Trophoblast cell (in vitro differentiated cells and primary cell): ENCODE results near the gene TRIM65.
A peak's percentile ranks its signal among the peaks of the same experiment; 100 is the strongest.

Source experiments
- DNase-seq, 2 donors: peaks; one replicate each; pipeline ENCODE4 v3.0.0-alpha.2; 2016
- H2AFZ ChIP-seq: 2 replicates; pipeline ENCODE4 v1.6.1; 2013; ENCODE audit warnings: low read length, moderate library complexity, mild to moderate bottlenecking; ENCODE audit not compliant: insufficient read depth, poor library complexity
- H2AK5ac ChIP-seq: 2 replicates; pipeline ENCODE4 v1.6.1; 2013; ENCODE audit warnings: mild to moderate bottlenecking, low read length
- H2BK120ac ChIP-seq: 2 replicates; pipeline ENCODE4 v1.6.1; 2013; ENCODE audit warnings: low read length, mild to moderate bottlenecking, moderate library complexity; ENCODE audit not compliant: insufficient read depth, poor library complexity
- H2BK12ac ChIP-seq: 2 replicates; pipeline ENCODE4 v1.6.1; 2013; ENCODE audit warnings: mild to moderate bottlenecking, low read length, moderate library complexity
- H2BK5ac ChIP-seq: 2 replicates; pipeline ENCODE4 v1.6.1; 2013; ENCODE audit warnings: low read length, low read depth, moderate library complexity, mild to moderate bottlenecking; ENCODE audit not compliant: poor library complexity
- H3K14ac ChIP-seq: 2 replicates; pipeline ENCODE4 v1.6.1; 2013; ENCODE audit warnings: mild to moderate bottlenecking, low read length
- H3K18ac ChIP-seq: 2 replicates; pipeline ENCODE4 v1.6.1; 2013; ENCODE audit warnings: mild to moderate bottlenecking, low read length
- H3K23ac ChIP-seq: 2 replicates; pipeline ENCODE4 v1.6.1; 2013; ENCODE audit warnings: low read length
- H3K27ac ChIP-seq: 2 replicates; pipeline ENCODE4 v1.5.1; 2013; ENCODE audit warnings: low read depth, mild to moderate bottlenecking, inconsistent platforms, low read length, moderate library complexity
- H3K27me3 ChIP-seq: 2 replicates; pipeline ENCODE4 v1.6.1; 2013; ENCODE audit warnings: inconsistent platforms, mild to moderate bottlenecking, low read length, moderate library complexity; ENCODE audit not compliant: insufficient read depth
- H3K36me3 ChIP-seq, 2 experiments: 1 replicate in 1 of 2; 2 replicates in 1 of 2; pipeline ENCODE4 v1.6.1; 2013; ENCODE audit warnings: low read length in 2 of 2, mild to moderate bottlenecking in 2 of 2, moderate library complexity in 1 of 2; ENCODE audit not compliant: insufficient read depth in 2 of 2, control insufficient read depth in 1 of 2
- H3K4ac ChIP-seq: 2 replicates; pipeline ENCODE4 v1.6.1; 2013; ENCODE audit warnings: low read depth, mild to moderate bottlenecking, low read length, moderate library complexity
- H3K4me1 ChIP-seq, 2 experiments: 1 replicate in 1 of 2; 2 replicates in 1 of 2; pipeline ENCODE4 v1.6.1; 2013; ENCODE audit warnings: low read length in 2 of 2, mild to moderate bottlenecking in 2 of 2, moderate library complexity in 1 of 2; ENCODE audit not compliant: insufficient read depth in 2 of 2, control insufficient read depth in 1 of 2
- H3K4me2 ChIP-seq: 2 replicates; pipeline ENCODE4 v1.6.1; 2013; ENCODE audit warnings: inconsistent platforms, mild to moderate bottlenecking, low read length, moderate library complexity
- H3K4me3 ChIP-seq: 2 replicates; pipeline ENCODE4 v1.5.1; 2013; ENCODE audit warnings: mild to moderate bottlenecking, low read depth, low read length, inconsistent platforms
- H3K79me1 ChIP-seq: one replicate; pipeline ENCODE4 v1.6.1; 2013; ENCODE audit warnings: low read length
- H3K79me2 ChIP-seq: 2 replicates; pipeline ENCODE4 v1.6.1; 2013; ENCODE audit warnings: low read length, mild to moderate bottlenecking; ENCODE audit not compliant: control insufficient read depth, insufficient read depth, poor library complexity
- H3K9ac ChIP-seq: 2 replicates; pipeline ENCODE4 v1.6.1; 2013; ENCODE audit warnings: mild to moderate bottlenecking, low read length
- H3K9me3 ChIP-seq: 2 replicates; pipeline ENCODE4 v1.6.1; 2013; ENCODE audit warnings: low read depth, mild to moderate bottlenecking, control low read depth, inconsistent platforms, low read length; ENCODE audit not compliant: insufficient read depth
- H4K12ac ChIP-seq: 2 replicates; pipeline ENCODE4 v1.6.1; 2013; ENCODE audit warnings: low read depth, mild to moderate bottlenecking, low read length, moderate library complexity
- H4K8ac ChIP-seq: 2 replicates; pipeline ENCODE4 v1.6.1; 2013; ENCODE audit warnings: low read depth, mild to moderate bottlenecking, low read length, moderate library complexity
- H4K91ac ChIP-seq: one replicate; pipeline ENCODE4 v1.6.1; 2013; ENCODE audit warnings: low read depth, mild to moderate bottlenecking, low read length, moderate library complexity
- WGBS: extraction: QIAGEN DNeasy Blood & Tissue Kit; methylation state at CpG from one replicate; pipeline ENCODE4 v1.1.7; 2013; ENCODE audit warnings: missing lambda C conversion rate; ENCODE audit not compliant: insufficient read length, insufficient coverage; ENCODE audit errors: extremely low coverage; 5-methylcytosine and 5-hydroxymethylcytosine counted together

The TRIM65 gene

GRCh38 chr17:75921596-75921995, 24.8 kb upstream of the TRIM65 start:
- Histone ChIP-seq H3K4ac (no peak overlapping the region), H3K27ac (no peak overlapping the region), H4K8ac (no peak overlapping the region), H3K79me1 (no peaks in the 10 kb centered on the region), H3K36me3 (peaks cover 7 to 17% of the 10 kb centered on the region in 2 experiments), H2AFZ (no peak overlapping the region), H3K14ac (no peak overlapping the region), H2BK5ac (no peak overlapping the region), H3K23ac (no peak overlapping the region), H3K18ac (no peak overlapping the region), H3K9me3 (peaks cover 1% of the 10 kb centered on the region), H3K4me3 (no peak overlapping the region), H2BK12ac (no peak overlapping the region), H2AK5ac (no peak overlapping the region), H3K27me3 (no peaks in the 10 kb centered on the region), H4K12ac (no peak overlapping the region), H4K91ac (no peak overlapping the region), H3K4me1 (no peaks in the 10 kb centered on the region), H3K4me2 (no peak overlapping the region), H2BK120ac (no peak overlapping the region), H3K79me2 (no peaks in the 10 kb centered on the region), H3K9ac (no peak overlapping the region)
- no CpG with 5 or more reads among the region's 15 CpGs for WGBS
- no peak for DNase-seq

- Histone ChIP-seq H3K18ac (no peak overlapping the region), H3K27me3 (no peaks in the 10 kb centered on the region), H3K79me2 (no peaks in the 10 kb centered on the region), H4K12ac (no peak overlapping the region), H3K79me1 (no peaks in the 10 kb centered on the region), H2AFZ (no peak overlapping the region), H2BK5ac (no peak overlapping the region), H3K4me2 (no peak overlapping the region), H3K23ac (no peak overlapping the region), H3K14ac (no peak overlapping the region), H4K8ac (no peak overlapping the region), H2AK5ac (no peak overlapping the region), H3K36me3 (peaks cover 7 to 13% of the 10 kb centered on the region in 2 experiments), H3K9ac (no peak overlapping the region), H3K4ac (no peak overlapping the region), H3K4me3 (no peak overlapping the region), H3K27ac (no peak overlapping the region), H2BK120ac (no peak overlapping the region), H3K4me1 (no peaks in the 10 kb centered on the region), H3K9me3 (peaks cover 1% of the 10 kb centered on the region), H4K91ac (no peak overlapping the region), H2BK12ac (no peak overlapping the region)
- no peak for DNase-seq
- no CpG with 5 or more reads among the region's 11 CpGs for WGBS
Measured at GRCh38 chr17:75920045-75920560, 23.4 kb upstream of the TRIM65 start.

- Histone ChIP-seq H2BK120ac (no peak overlapping the region), H3K4me1 (no peaks in the 10 kb centered on the region), H3K4ac (no peak overlapping the region), H3K9me3 (peaks cover 1% of the 10 kb centered on the region), H3K18ac (no peak overlapping the region), H3K27me3 (no peaks in the 10 kb centered on the region), H3K9ac (no peak overlapping the region), H3K79me1 (no peaks in the 10 kb centered on the region), H4K8ac (no peak overlapping the region), H3K4me2 (no peak overlapping the region), H2AK5ac (no peak overlapping the region), H3K23ac (no peak overlapping the region), H2BK12ac (no peak overlapping the region), H2AFZ (no peak overlapping the region), H3K4me3 (no peak overlapping the region), H3K79me2 (no peaks in the 10 kb centered on the region), H4K12ac (no peak overlapping the region), H3K14ac (no peak overlapping the region), H3K36me3 (peaks cover 5 to 13% of the 10 kb centered on the region in 2 experiments), H3K27ac (no peak overlapping the region), H4K91ac (no peak overlapping the region), H2BK5ac (no peak overlapping the region)
- no peak for DNase-seq
- WGBS: no CpG with 5 or more reads among the region's 22 CpGs
Measured at GRCh38 chr17:75919611-75920010, 22.9 kb upstream of the TRIM65 start.

GRCh38 chr17:75917917-75918445, 21.2 kb upstream of the TRIM65 start:
- WGBS: no CpG with 5 or more reads among the region's 31 CpGs
- DNase-seq: peak in 1 of 2 donors; percentile 31

More at GRCh38 chr17:75917917-75918445, 21.2 kb upstream of the TRIM65 start:
- H2AFZ ChIP-seq: no peak overlapping the region
- H3K36me3 ChIP-seq: peaks cover 7 to 13% of the 10 kb centered on the region in 2 experiments
- H3K23ac ChIP-seq: no peak overlapping the region
- H2BK120ac ChIP-seq: no peak overlapping the region
- no peak overlapping the region for H3K4me3 ChIP-seq
- H3K27ac ChIP-seq: no peak overlapping the region
- no peaks in the 10 kb centered on the region for H3K79me1 ChIP-seq
- H4K12ac ChIP-seq: no peak overlapping the region
- no peak overlapping the region for H3K9ac ChIP-seq
- H3K27me3 ChIP-seq: no peaks in the 10 kb centered on the region
- H4K8ac ChIP-seq: no peak overlapping the region
- H4K91ac ChIP-seq: no peak overlapping the region
- H3K79me2 ChIP-seq: no peaks in the 10 kb centered on the region
- no peak overlapping the region for H2AK5ac ChIP-seq
- no peak overlapping the region for H3K14ac ChIP-seq
- no peak overlapping the region for H3K4ac ChIP-seq
- H3K4me2 ChIP-seq: no peak overlapping the region
- H3K9me3 ChIP-seq: no peaks in the 10 kb centered on the region
- no peak overlapping the region for H2BK5ac ChIP-seq
- no peak overlapping the region for H2BK12ac ChIP-seq
- H3K4me1 ChIP-seq: no peaks in the 10 kb centered on the region
- H3K18ac ChIP-seq: no peak overlapping the region
